Liver (tissue), 3 donors: Measurements from ENCODE around the gene ZNF729.

Experiments
- ATF3 ChIP-seq: IDR thresholded peaks from 2 replicates; pipeline ENCODE4 v1.6.1; 2016; ENCODE audit warnings: antibody characterized with exemption
- GABPA ChIP-seq, 2 donors: IDR thresholded peaks in 1 of 2; conservative IDR thresholded peaks in 1 of 2; 2 replicates each; pipeline ENCODE4 v1.6.1; 2016; ENCODE audit warnings: antibody characterized with exemption in 2 of 2, mild to moderate bottlenecking in 1 of 2, moderate library complexity in 1 of 2
- HNF4G ChIP-seq: IDR thresholded peaks from 2 replicates; pipeline ENCODE4 v1.6.1; 2016; ENCODE audit warnings: antibody characterized with exemption
- RAD21 ChIP-seq, 2 donors: IDR thresholded peaks; 2 replicates each; pipeline ENCODE4 v1.6.1; 2016; ENCODE audit warnings: antibody characterized with exemption in 2 of 2, mild to moderate bottlenecking in 2 of 2
- TAF1 ChIP-seq: conservative IDR thresholded peaks from 2 replicates; pipeline ENCODE4 v1.6.1; 2016; ENCODE audit warnings: antibody characterized with exemption, mild to moderate bottlenecking
- YY1 ChIP-seq: IDR thresholded peaks from 2 replicates; pipeline ENCODE4 v1.6.1; 2016; ENCODE audit warnings: antibody characterized with exemption, mild to moderate bottlenecking
- TF ChIP-seq, protein P1 (sequence below): fragments of 150-350 bp; IDR thresholded peaks from 2 replicates; pipeline ENCODE4 v1.5.1; 2017; ENCODE audit warnings: improper control_type of control experiment, low read depth, low read length; ENCODE audit not compliant: missing input control
- TF ChIP-seq, protein P2 (sequence below): IDR thresholded peaks from 2 replicates; pipeline ENCODE4 v1.6.1; 2016; ENCODE audit warnings: antibody characterized with exemption
- TF ChIP-seq, protein P3 (sequence below): IDR thresholded peaks from 2 replicates; pipeline ENCODE4 v1.6.1; 2016; ENCODE audit warnings: antibody characterized with exemption
- donor health status: healthy.
- donor health status: healthy.

GRCh38 chr19:22256856-22257255 is 29.4 kb upstream of the ZNF729 start:
- TF ChIP-seq, protein P1, sequence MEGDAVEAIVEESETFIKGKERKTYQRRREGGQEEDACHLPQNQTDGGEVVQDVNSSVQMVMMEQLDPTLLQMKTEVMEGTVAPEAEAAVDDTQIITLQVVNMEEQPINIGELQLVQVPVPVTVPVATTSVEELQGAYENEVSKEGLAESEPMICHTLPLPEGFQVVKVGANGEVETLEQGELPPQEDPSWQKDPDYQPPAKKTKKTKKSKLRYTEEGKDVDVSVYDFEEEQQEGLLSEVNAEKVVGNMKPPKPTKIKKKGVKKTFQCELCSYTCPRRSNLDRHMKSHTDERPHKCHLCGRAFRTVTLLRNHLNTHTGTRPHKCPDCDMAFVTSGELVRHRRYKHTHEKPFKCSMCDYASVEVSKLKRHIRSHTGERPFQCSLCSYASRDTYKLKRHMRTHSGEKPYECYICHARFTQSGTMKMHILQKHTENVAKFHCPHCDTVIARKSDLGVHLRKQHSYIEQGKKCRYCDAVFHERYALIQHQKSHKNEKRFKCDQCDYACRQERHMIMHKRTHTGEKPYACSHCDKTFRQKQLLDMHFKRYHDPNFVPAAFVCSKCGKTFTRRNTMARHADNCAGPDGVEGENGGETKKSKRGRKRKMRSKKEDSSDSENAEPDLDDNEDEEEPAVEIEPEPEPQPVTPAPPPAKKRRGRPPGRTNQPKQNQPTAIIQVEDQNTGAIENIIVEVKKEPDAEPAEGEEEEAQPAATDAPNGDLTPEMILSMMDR = no peak
- TF ChIP-seq YY1 (no peak), HNF4G (no peak), RAD21 (IDR thresholded peaks at IDR 0.05) (no peak), TAF1 (no peak), GABPA (IDR thresholded peaks at IDR 0.05 in 1 of 2, conservative IDR thresholded peaks at IDR 0.05 in 1 of 2) (no peak), ATF3 (no peak)
- TF ChIP-seq, protein P2, sequence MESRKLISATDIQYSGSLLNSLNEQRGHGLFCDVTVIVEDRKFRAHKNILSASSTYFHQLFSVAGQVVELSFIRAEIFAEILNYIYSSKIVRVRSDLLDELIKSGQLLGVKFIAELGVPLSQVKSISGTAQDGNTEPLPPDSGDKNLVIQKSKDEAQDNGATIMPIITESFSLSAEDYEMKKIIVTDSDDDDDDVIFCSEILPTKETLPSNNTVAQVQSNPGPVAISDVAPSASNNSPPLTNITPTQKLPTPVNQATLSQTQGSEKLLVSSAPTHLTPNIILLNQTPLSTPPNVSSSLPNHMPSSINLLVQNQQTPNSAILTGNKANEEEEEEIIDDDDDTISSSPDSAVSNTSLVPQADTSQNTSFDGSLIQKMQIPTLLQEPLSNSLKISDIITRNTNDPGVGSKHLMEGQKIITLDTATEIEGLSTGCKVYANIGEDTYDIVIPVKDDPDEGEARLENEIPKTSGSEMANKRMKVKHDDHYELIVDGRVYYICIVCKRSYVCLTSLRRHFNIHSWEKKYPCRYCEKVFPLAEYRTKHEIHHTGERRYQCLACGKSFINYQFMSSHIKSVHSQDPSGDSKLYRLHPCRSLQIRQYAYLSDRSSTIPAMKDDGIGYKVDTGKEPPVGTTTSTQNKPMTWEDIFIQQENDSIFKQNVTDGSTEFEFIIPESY = no peak
- TF ChIP-seq, protein P3, sequence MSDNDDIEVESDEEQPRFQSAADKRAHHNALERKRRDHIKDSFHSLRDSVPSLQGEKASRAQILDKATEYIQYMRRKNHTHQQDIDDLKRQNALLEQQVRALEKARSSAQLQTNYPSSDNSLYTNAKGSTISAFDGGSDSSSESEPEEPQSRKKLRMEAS = no peak
